ENCODE data around the gene ABCD4. TPM values are rescaled to one million over a fixed set of nuclear protein-coding genes. Genes with fewer than 3 reads are reported as not detected.

The ABCD4 gene
- total RNA-seq, 2 donors from 2014 or later: 33.4 to 77.3 TPM

- whole genome bisulfite sequencing: 35% methylated on average over 4 of the region's 4 CpGs
- no peak for TF ChIP-seq POLR2A (IDR thresholded peaks at IDR 0.05)
- TF ChIP-seq CTCF (IDR thresholded peaks at IDR 0.05): no peak
- TF ChIP-seq POLR2AphosphoS5 (IDR thresholded peaks at IDR 0.05): no peak
- Histone ChIP-seq H3K27me3 (replicated peaks; ENCODE audit: insufficient read depth) (peaks cover 46% of the 10 kb centered on the region), H3K4me3 (no peak overlapping the region), H3K36me3 (no peaks in the 10 kb centered on the region), H3K4me1 (replicated peaks) (peaks cover 10% of the 10 kb centered on the region), H3K27ac (no peak overlapping the region), H3K9me3 (no peaks in the 10 kb centered on the region)
- no peak for DNase-seq (ENCODE audit: low spot score)
- intact Hi-C loops (cut with DNase I): no loop called here
Measured at GRCh38 chr14:74242780-74243042, 60.0 kb downstream of the ABCD4 start.

DNA sequence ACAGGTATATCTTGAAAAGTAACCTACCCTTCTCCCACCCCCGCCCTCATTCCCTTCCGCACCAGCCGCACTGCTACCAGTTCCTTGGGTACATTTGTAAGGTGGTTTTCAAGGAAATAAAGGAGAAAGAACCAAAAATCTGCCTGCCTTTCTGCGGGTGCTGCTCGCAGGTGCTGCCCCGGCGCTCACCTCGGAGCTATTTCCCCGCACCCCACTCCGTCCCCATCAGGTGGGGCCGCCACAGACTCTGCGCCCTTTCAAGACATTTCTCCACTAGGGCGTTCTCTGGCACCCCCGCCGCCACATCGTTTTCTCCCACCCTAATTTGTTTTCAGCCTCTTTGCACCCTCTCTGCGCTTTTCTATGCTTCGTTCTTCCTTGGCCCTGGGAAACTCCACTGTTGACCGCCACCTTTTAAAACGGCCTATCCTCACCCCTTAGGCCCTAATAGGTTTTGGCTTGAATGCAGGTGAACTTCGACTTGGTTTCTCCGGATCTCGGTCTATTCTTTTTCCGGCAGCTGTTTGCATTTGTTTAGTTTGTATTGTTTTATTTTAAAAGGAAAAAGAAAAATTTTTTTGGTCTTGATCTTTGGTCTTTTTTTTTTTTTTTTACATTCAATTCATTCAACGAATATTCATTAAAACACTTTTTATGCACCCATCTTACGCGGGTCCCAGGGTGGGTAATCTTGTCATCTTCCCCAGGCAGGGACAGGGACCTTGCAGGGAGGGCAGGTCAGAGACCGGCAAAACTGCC is 60.5 kb downstream of the ABCD4 start:
- no peak for DNase-seq (ENCODE audit: low spot score)
- Histone ChIP-seq H3K4me3 (no peak overlapping the region), H3K27me3 (replicated peaks; ENCODE audit: insufficient read depth) (peaks cover 46% of the 10 kb centered on the region), H3K27ac (no peak overlapping the region), H3K4me1 (replicated peaks) (peaks cover 10% of the 10 kb centered on the region), H3K9me3 (no peaks in the 10 kb centered on the region), H3K36me3 (no peaks in the 10 kb centered on the region)
- TF ChIP-seq POLR2A (IDR thresholded peaks at IDR 0.05) (no peak), CTCF (IDR thresholded peaks at IDR 0.05) (no peak), POLR2AphosphoS5 (IDR thresholded peaks at IDR 0.05) (no peak)
- intact Hi-C loops (cut with DNase I): no loop called here
- WGBS: 13% methylated on average over 28 of the region's 28 CpGs

DNA sequence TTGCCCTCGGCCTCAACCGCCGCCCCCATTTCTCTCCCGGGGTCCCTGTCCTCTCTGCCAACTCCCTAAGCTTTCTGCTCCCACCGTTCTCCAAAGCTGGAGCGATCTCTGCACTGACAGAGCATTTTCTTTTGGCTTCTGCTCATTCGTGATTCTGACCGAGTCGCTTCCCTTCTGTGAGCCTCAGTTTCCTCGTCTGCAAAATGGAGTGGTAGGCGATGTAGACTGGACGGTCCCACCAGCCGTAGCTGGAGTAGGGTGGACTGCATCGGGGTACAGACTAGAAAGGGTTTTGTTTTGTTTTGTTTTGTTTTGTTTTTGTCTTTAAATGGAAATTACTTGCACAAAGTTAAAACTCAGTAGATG is 61.1 kb downstream of the ABCD4 start:
- 9% methylated on average over 14 of the region's 14 CpGs for WGBS

GRCh38 chr14:74240794-74241651 is 61.7 kb downstream of the ABCD4 start:
- Histone ChIP-seq H3K36me3 (no peaks in the 10 kb centered on the region), H3K4me3 (peak overlapping the region in 1 of 2 donors; percentile 20), H3K27ac (no peak overlapping the region), H3K9me3 (no peaks in the 10 kb centered on the region), H3K27me3 (replicated peaks; ENCODE audit: insufficient read depth) (peaks cover 42% of the 10 kb centered on the region), H3K4me1 (replicated peaks) (peaks cover 10% of the 10 kb centered on the region)
- 4% methylated on average over 79 of the region's 80 CpGs for WGBS
- TF ChIP-seq CTCF (IDR thresholded peaks at IDR 0.05): no peak
- TF ChIP-seq POLR2A (IDR thresholded peaks at IDR 0.05): no peak
- TF ChIP-seq POLR2AphosphoS5 (IDR thresholded peaks at IDR 0.05): no peak
- peak; percentile 33 for DNase-seq (ENCODE audit: low spot score)
- intact Hi-C loops (cut with DNase I): no loop called here

More for the DNA sequence above, 61.1 kb downstream of the ABCD4 start:
- TF ChIP-seq POLR2A (IDR thresholded peaks at IDR 0.05): no peak
- no peak for TF ChIP-seq CTCF (IDR thresholded peaks at IDR 0.05)
- TF ChIP-seq POLR2AphosphoS5 (IDR thresholded peaks at IDR 0.05): no peak
- Histone ChIP-seq H3K4me3 (no peak overlapping the region), H3K9me3 (no peaks in the 10 kb centered on the region), H3K27me3 (replicated peaks; ENCODE audit: insufficient read depth) (peaks cover 44% of the 10 kb centered on the region), H3K36me3 (no peaks in the 10 kb centered on the region), H3K27ac (no peak overlapping the region), H3K4me1 (replicated peaks) (peaks cover 10% of the 10 kb centered on the region)
- DNase-seq (ENCODE audit: low spot score): no peak
- intact Hi-C loops (cut with DNase I): no loop called here
